Panc1 (cell line): Measurements from ENCODE around the gene KCNJ5. TPM values are rescaled to one million over a fixed set of nuclear protein-coding genes. Genes with fewer than 3 reads are reported as not detected.

ENCODE experiments used
- ATAC-seq: fragments of 200-7000 bp; cut with Tn5 transposase; 2 replicates; pipeline ENCODE4 v1.9.1; 2020; ENCODE audit warnings: mild to moderate bottlenecking, moderate library complexity
- BruUV-seq: library from RNA; stranded (reverse); fragments of 400-500 nt; replicated peaks from 2 replicates; lab custom pipeline; 2021; lab: Mats Ljungman, UMichigan
- CTCF ChIA-PET: fragments of 300-600 bp; sonication (Branson Sonifier 250); formaldehyde crosslinking; loops from one replicate; lab custom pipeline; 2022; ENCODE audit warnings: antibody characterized with exemption; lab: Charles Lee
- POLR2A ChIA-PET: fragments of 300-600 bp; sonication (Branson Sonifier 250); formaldehyde crosslinking; loops from one replicate; lab custom pipeline; 2022; ENCODE audit warnings: antibody characterized with exemption; lab: Charles Lee
- DNase-seq: peaks from one replicate; pipeline ENCODE4 v3.0.0-alpha.2; 2010; ENCODE audit warnings: low read depth, low spot score
- H3K27ac ChIP-seq: 2 replicates; pipeline ENCODE4 v1.5.1; 2011; ENCODE audit warnings: mild to moderate bottlenecking, low read length, inconsistent platforms
- H3K27me3 ChIP-seq: fragments of 200-500 bp; sonication (Bioruptor generic); 2 replicates; pipeline ENCODE4 v1.6.0; 2014; ENCODE audit warnings: low read length, inconsistent platforms; ENCODE audit not compliant: control insufficient read depth, insufficient read depth
- H3K36me3 ChIP-seq: fragments of 200-500 bp; sonication (Bioruptor generic); 2 replicates; pipeline ENCODE4 v1.5.1; 2014; ENCODE audit warnings: inconsistent platforms, mild to moderate bottlenecking, low read length, moderate library complexity; ENCODE audit not compliant: control insufficient read depth, insufficient read depth
- H3K4me1 ChIP-seq: 2 replicates; pipeline ENCODE4 v1.5.1; 2011; ENCODE audit warnings: inconsistent platforms, mild to moderate bottlenecking, low read length, moderate library complexity; ENCODE audit not compliant: control insufficient read depth, insufficient read depth
- H3K4me3 ChIP-seq, 2 experiments: 2 replicates each; pipeline ENCODE4 v1.5.1; 2011 to 2012; ENCODE audit warnings: low read depth in 2 of 2, low read length in 2 of 2, mild to moderate bottlenecking in 2 of 2, inconsistent platforms in 1 of 2, moderate library complexity in 1 of 2
- H3K9me3 ChIP-seq: fragments of 200-500 bp; sonication (Bioruptor generic); 2 replicates; pipeline ENCODE4 v1.5.1; 2014; ENCODE audit warnings: low read depth, mild to moderate bottlenecking, inconsistent platforms, low read length, moderate library complexity; ENCODE audit not compliant: control insufficient read depth, insufficient read depth
- CTCF ChIP-seq: fragments of 450-650 bp; IDR thresholded peaks from 2 replicates; pipeline ENCODE4 v1.5.1; 2017; ENCODE audit warnings: mild to moderate bottlenecking
- POLR2AphosphoS5 ChIP-seq: IDR thresholded peaks from 2 replicates; pipeline ENCODE4 v1.6.1; 2012; ENCODE audit warnings: mild to moderate bottlenecking, low read depth, low read length, moderate library complexity
- REST ChIP-seq, 2 experiments: IDR thresholded peaks; 2 replicates each; pipeline ENCODE4 v1.6.1; 2011 to 2012; ENCODE audit warnings: low read depth in 2 of 2, control low read depth in 1 of 2, low read length in 1 of 2, mild to moderate bottlenecking in 1 of 2, moderate library complexity in 1 of 2; ENCODE audit not compliant: insufficient read depth in 1 of 2
- SIN3A ChIP-seq: IDR thresholded peaks from 2 replicates; pipeline ENCODE4 v1.6.1; 2012; ENCODE audit warnings: low read depth, mild to moderate bottlenecking, low read length, moderate library complexity, borderline replicate concordance; ENCODE audit not compliant: insufficient read depth
- TCF7L2 ChIP-seq: IDR thresholded peaks from 2 replicates; pipeline ENCODE4 v1.6.1; 2011; ENCODE audit warnings: mild to moderate bottlenecking, low read depth, low read length, inconsistent platforms
- in situ Hi-C: cut with HindIII; loops from 2 replicates; pipeline ENCODE4 v1.10.0; 2016; ENCODE audit warnings: low sequenced_read_pairs, low pct_unique_long_range_greater_than_20kb
- intact Hi-C: fragments of 100-400 bp; cut with micrococcal nuclease; formaldehyde crosslinking; loops from one replicate; pipeline ENCODE4 v1.10.0; 2022; ENCODE audit not compliant: unreplicated experiment
- total RNA-seq: library from RNA; stranded (reverse); gene quantifications from one replicate; pipeline ENCODE4 v1.2.1, GENCODE V29; 2021; ENCODE audit not compliant: unreplicated experiment

The KCNJ5 gene
- total RNA-seq, 1 experiment from 2014 or later: 0.28 TPM

- in situ Hi-C loops: no loop called here
These were observed 58.8 kb downstream of the KCNJ5 start for GRCh38 chr11:128949791-128950454.

GRCh38 chr11:128953151-128953550 is 62.0 kb downstream of the KCNJ5 start:
- TF ChIP-seq REST (IDR thresholded peaks at IDR 0.05; ENCODE audit: insufficient read depth in 1 of 2, low read depth in 2 of 2, low read length in 1 of 2): no peak
- no peak for TF ChIP-seq TCF7L2
- TF ChIP-seq POLR2AphosphoS5: no peak
- no peak for TF ChIP-seq CTCF
- TF ChIP-seq SIN3A: no peak
- no peaks in the 10 kb centered on the region for H3K36me3 ChIP-seq
- H3K27me3 ChIP-seq: no peaks in the 10 kb centered on the region
- no peak overlapping the region for H3K27ac ChIP-seq
- ATAC-seq (no peak), DNase-seq (no peak)
- ChIA-PET CTCF (no interaction called here), POLR2A (no interaction called here)
- intact Hi-C loops: loop anchor here (10.0 kb wide), 1 partner anchor 382 kb away; no protein-coding TSS in a partner anchor
- in situ Hi-C loops: no loop called here
- no peak overlapping the region for H3K4me3 ChIP-seq
- H3K9me3 ChIP-seq: no peaks in the 10 kb centered on the region
- no TSS peak for BruUV-seq
- H3K4me1 ChIP-seq: no peaks in the 10 kb centered on the region

More at GRCh38 chr11:128949791-128950454, 58.8 kb downstream of the KCNJ5 start:
- ATAC-seq: no peak
- Histone ChIP-seq H3K27ac (no peak overlapping the region), H3K27me3 (no peaks in the 10 kb centered on the region), H3K4me1 (no peaks in the 10 kb centered on the region), H3K9me3 (no peaks in the 10 kb centered on the region), H3K36me3 (no peaks in the 10 kb centered on the region), H3K4me3 (no peak overlapping the region)
- DNase-seq: no peak
- ChIA-PET CTCF (no interaction called here), POLR2A (interaction anchor here (0.6 kb wide), 1 partner anchor 527 kb away, joined by 3 read pairs; no protein-coding TSS in a partner anchor)
- no TSS peak for BruUV-seq
- intact Hi-C loops: loop anchor here (10.0 kb wide), 1 partner anchor 385 kb away; no protein-coding TSS in a partner anchor
- TF ChIP-seq CTCF (no peak), POLR2AphosphoS5 (no peak), REST (IDR thresholded peaks at IDR 0.05; ENCODE audit: insufficient read depth in 1 of 2, low read depth in 2 of 2, low read length in 1 of 2) (no peak), TCF7L2 (no peak), SIN3A (no peak)
